ENCODE measurements around the gene SUFU.

- TF ChIP-seq FOXA1 (IDR thresholded peaks at IDR 0.05) (no peak), SP1 (IDR thresholded peaks at IDR 0.05) (no peak), ARNT (IDR thresholded peaks at IDR 0.05) (no peak)
Observed at GRCh38 chr10:102627291-102627735, 123.5 kb downstream of the SUFU start.
